Hepatocyte (in vitro differentiated cells): Measurements from ENCODE around the gene RPAIN. TPM values are rescaled to one million over a fixed set of nuclear protein-coding genes. Genes with fewer than 3 reads are reported as not detected.

ENCODE experiments used
- DNase-seq: peaks from one replicate; pipeline ENCODE4 v3.0.0-alpha.2; 2016; ENCODE audit warnings: low spot score
- H2AFZ ChIP-seq: fragments of 200-600 bp; sonication (generic); 2 replicates; pipeline ENCODE4 v1.6.0; 2016; ENCODE audit warnings: antibody characterized with exemption, mild to moderate bottlenecking
- H3K27ac ChIP-seq: fragments of 200-600 bp; sonication (generic); 2 replicates; pipeline ENCODE4 v1.5.1; 2016; ENCODE audit warnings: mild to moderate bottlenecking
- H3K27me3 ChIP-seq: fragments of 200-600 bp; sonication (generic); 2 replicates; pipeline ENCODE4 v1.6.1; 2016
- H3K36me3 ChIP-seq: fragments of 200-600 bp; sonication (generic); replicated peaks from 2 replicates; pipeline ENCODE4 v1.5.1; 2016; ENCODE audit warnings: low read depth; ENCODE audit not compliant: insufficient read depth
- H3K4me1 ChIP-seq: fragments of 200-600 bp; sonication (generic); 2 replicates; pipeline ENCODE4 v1.5.1; 2016; ENCODE audit warnings: mild to moderate bottlenecking, moderate library complexity; ENCODE audit not compliant: insufficient read depth
- H3K4me2 ChIP-seq: fragments of 200-600 bp; sonication (generic); 2 replicates; pipeline ENCODE4 v1.6.0; 2016
- H3K4me3 ChIP-seq: fragments of 200-600 bp; sonication (generic); 2 replicates; pipeline ENCODE4 v1.5.1; 2016; ENCODE audit warnings: mild to moderate bottlenecking
- H3K79me2 ChIP-seq: fragments of 200-600 bp; sonication (generic); 2 replicates; pipeline ENCODE4 v1.6.0; 2017; ENCODE audit warnings: mild to moderate bottlenecking
- H3K9me2 ChIP-seq: fragments of 200-600 bp; sonication (generic); replicated peaks from 2 replicates; pipeline ENCODE4 v1.6.0; 2017; ENCODE audit warnings: mild to moderate bottlenecking; ENCODE audit not compliant: insufficient read depth
- H3K9me3 ChIP-seq: fragments of 200-600 bp; sonication (generic); 2 replicates; pipeline ENCODE4 v1.5.1; 2016; ENCODE audit warnings: low read depth, mild to moderate bottlenecking
- H4K20me1 ChIP-seq: fragments of 200-600 bp; sonication (generic); 2 replicates; pipeline ENCODE4 v1.6.0; 2016; ENCODE audit warnings: mild to moderate bottlenecking; ENCODE audit not compliant: insufficient read depth, poor library complexity, severe bottlenecking
- EZH2 ChIP-seq: fragments of 200-600 bp; sonication (generic); IDR thresholded peaks from 2 replicates; pipeline ENCODE4 v1.6.1; 2016; ENCODE audit warnings: antibody characterized with exemption, mild to moderate bottlenecking, borderline replicate concordance
- EZH2phosphoT487 ChIP-seq: fragments of 200-600 bp; sonication (generic); IDR thresholded peaks from one replicate; pipeline ENCODE4 v1.6.1; 2018; ENCODE audit warnings: antibody characterized with exemption, mild to moderate bottlenecking, low read depth, moderate library complexity; ENCODE audit not compliant: unreplicated experiment, severe bottlenecking
- WGBS: methylation state at CpG from one replicate; pipeline ENCODE4 v1.1.6; 2016; ENCODE audit warnings: low lambda C conversion rate; ENCODE audit errors: missing lambda C conversion rate; 5-methylcytosine and 5-hydroxymethylcytosine counted together
- polyA plus RNA-seq: library from polyadenylated mRNA; unstranded; fragments of >200 nt; fragmentation: Nextera tagmentation; extraction: Ambion mirVana; gene quantifications from 2 replicates; pipeline ENCODE4 v1.2.1, GENCODE V29; 2016
- total RNA-seq: library from RNA; depleted of rRNA; stranded (reverse); fragments of >200 nt; gene quantifications from 2 replicates; pipeline ENCODE4 v1.2.3, GENCODE V29; 2014
- TF ChIP-seq, protein P1 (sequence below): fragments of 200-600 bp; sonication (generic); IDR thresholded peaks from 2 replicates; pipeline ENCODE4 v1.5.1; 2016; ENCODE audit warnings: antibody characterized with exemption, mild to moderate bottlenecking; ENCODE audit not compliant: poor library complexity

Gene RPAIN
- total and polyA plus RNA-seq, 2 experiments from 2014 or later: 51.6 to 57.6 TPM

DNA sequence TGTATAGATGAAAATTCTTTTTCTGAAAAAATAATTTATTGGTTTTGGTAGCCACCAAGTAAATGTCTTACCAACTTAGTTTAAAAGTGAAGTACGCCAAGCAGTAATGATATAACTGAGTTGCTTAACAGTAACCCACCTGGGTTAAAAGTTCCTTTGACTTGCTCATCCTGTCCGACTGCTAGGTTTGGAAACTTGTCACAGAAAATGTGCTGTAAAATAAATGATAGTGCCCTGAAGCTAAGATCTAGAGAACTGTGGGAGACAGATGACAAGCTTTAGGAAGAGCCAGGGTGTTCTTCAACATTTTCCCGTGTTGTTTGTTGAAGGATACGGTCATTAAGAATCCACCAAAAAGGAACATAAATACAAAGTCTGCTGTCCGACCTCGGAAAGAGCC lies 61.0 kb downstream of the RPAIN start:
- no peak overlapping the region for H3K27ac ChIP-seq
- H3K4me2 ChIP-seq: no peak overlapping the region
- no peaks in the 10 kb centered on the region for H3K9me2 ChIP-seq
- no peak for TF ChIP-seq EZH2phosphoT487
- TF ChIP-seq EZH2: no peak
- no peak overlapping the region for H2AFZ ChIP-seq
- H3K79me2 ChIP-seq: peaks cover 44% of the 10 kb centered on the region
- H3K4me3 ChIP-seq: no peak overlapping the region
- H3K4me1 ChIP-seq: no peaks in the 10 kb centered on the region
- DNase-seq: no peak
- H3K9me3 ChIP-seq: no peaks in the 10 kb centered on the region
- whole genome bisulfite sequencing: 90% methylated on average over 6 of the region's 6 CpGs
- H3K36me3 ChIP-seq: peaks cover 9% of the 10 kb centered on the region
- no peaks in the 10 kb centered on the region for H4K20me1 ChIP-seq
- no peaks in the 10 kb centered on the region for H3K27me3 ChIP-seq

DNA sequence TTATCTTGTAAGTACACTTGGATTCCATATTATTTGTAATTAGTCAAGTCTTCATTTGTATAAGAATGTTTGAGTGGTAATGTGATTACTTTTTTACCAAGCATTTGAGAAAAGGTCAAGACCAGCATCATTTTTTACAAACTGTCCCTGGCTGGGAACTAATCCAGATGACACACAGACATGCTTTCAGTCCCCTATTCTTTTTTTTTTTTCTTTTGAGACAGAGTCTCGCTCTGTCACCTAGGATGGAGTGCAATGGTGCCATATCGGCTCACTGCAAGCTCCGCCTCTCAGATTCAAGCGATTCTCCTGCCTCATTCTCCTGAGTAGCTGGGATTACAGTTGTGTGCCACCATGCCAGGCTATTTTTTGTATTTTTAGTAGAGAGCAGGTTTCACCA lies 61.5 kb downstream of the RPAIN start:
- Histone ChIP-seq H3K36me3 (peaks cover 9% of the 10 kb centered on the region), H4K20me1 (no peaks in the 10 kb centered on the region), H3K4me3 (no peak overlapping the region), H3K27ac (no peak overlapping the region), H3K9me3 (no peaks in the 10 kb centered on the region), H3K27me3 (no peaks in the 10 kb centered on the region), H3K4me1 (no peaks in the 10 kb centered on the region), H2AFZ (no peak overlapping the region), H3K9me2 (no peaks in the 10 kb centered on the region), H3K79me2 (peaks cover 44% of the 10 kb centered on the region), H3K4me2 (no peak overlapping the region)
- TF ChIP-seq EZH2: no peak
- TF ChIP-seq EZH2phosphoT487: no peak
- TF ChIP-seq, protein P1, sequence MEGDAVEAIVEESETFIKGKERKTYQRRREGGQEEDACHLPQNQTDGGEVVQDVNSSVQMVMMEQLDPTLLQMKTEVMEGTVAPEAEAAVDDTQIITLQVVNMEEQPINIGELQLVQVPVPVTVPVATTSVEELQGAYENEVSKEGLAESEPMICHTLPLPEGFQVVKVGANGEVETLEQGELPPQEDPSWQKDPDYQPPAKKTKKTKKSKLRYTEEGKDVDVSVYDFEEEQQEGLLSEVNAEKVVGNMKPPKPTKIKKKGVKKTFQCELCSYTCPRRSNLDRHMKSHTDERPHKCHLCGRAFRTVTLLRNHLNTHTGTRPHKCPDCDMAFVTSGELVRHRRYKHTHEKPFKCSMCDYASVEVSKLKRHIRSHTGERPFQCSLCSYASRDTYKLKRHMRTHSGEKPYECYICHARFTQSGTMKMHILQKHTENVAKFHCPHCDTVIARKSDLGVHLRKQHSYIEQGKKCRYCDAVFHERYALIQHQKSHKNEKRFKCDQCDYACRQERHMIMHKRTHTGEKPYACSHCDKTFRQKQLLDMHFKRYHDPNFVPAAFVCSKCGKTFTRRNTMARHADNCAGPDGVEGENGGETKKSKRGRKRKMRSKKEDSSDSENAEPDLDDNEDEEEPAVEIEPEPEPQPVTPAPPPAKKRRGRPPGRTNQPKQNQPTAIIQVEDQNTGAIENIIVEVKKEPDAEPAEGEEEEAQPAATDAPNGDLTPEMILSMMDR: no peak
- no peak for DNase-seq
- 96% methylated on average over 4 of the region's 4 CpGs for WGBS

Other genes starting within 250 kb of the RPAIN start
- gene ZNF594, start 228.3 kb upstream of the RPAIN start, total RNA-seq: 6.2 and 7.7 TPM in 2 replicates
- gene ZNF594, start 228.3 kb upstream of the RPAIN start, polyA plus RNA-seq: 2.8 and 3.0 TPM in 2 replicates
- gene SCIMP, start 185.3 kb upstream of the RPAIN start, total RNA-seq: 0.03 TPM in 1 of 2 replicates, not detected in the other
- 0.07 and 0.57 TPM in 2 replicates for gene SCIMP, start 185.3 kb upstream of the RPAIN start, polyA plus RNA-seq
- gene RABEP1, start 137.9 kb upstream of the RPAIN start, total RNA-seq: 35.2 and 47.9 TPM in 2 replicates
- gene RABEP1, start 137.9 kb upstream of the RPAIN start, polyA plus RNA-seq: 31.0 and 31.7 TPM in 2 replicates
- gene NUP88, start 520 bp upstream of the RPAIN start, total RNA-seq: 56.6 and 65.2 TPM in 2 replicates
- gene NUP88, start 520 bp upstream of the RPAIN start, polyA plus RNA-seq: 38.0 and 50.8 TPM in 2 replicates
- 145 and 149 TPM in 2 replicates for gene C1QBP, start 19.0 kb downstream of the RPAIN start, total RNA-seq
- gene C1QBP, start 19.0 kb downstream of the RPAIN start, polyA plus RNA-seq: 176 and 185 TPM in 2 replicates
- 7.8 and 9.6 TPM in 2 replicates for gene DHX33, start 48.8 kb downstream of the RPAIN start, total RNA-seq
- gene DHX33, start 48.8 kb downstream of the RPAIN start, polyA plus RNA-seq: 2.2 and 2.3 TPM in 2 replicates
- 54.3 TPM in 2 replicates for gene DERL2, start 66.0 kb downstream of the RPAIN start, total RNA-seq
- 134 and 136 TPM in 2 replicates for gene DERL2, start 66.0 kb downstream of the RPAIN start, polyA plus RNA-seq
- gene MIS12, start 66.4 kb downstream of the RPAIN start, total RNA-seq: 25.7 and 33.0 TPM in 2 replicates
- gene MIS12, start 66.4 kb downstream of the RPAIN start, polyA plus RNA-seq: 19.6 and 20.8 TPM in 2 replicates
- 36.7 and 42.9 TPM in 2 replicates for gene NLRP1, start 164.3 kb downstream of the RPAIN start, total RNA-seq
- 54.8 and 64.8 TPM in 2 replicates for gene NLRP1, start 164.3 kb downstream of the RPAIN start, polyA plus RNA-seq